AG04449 (cell line): ENCODE measurements around the gene OR51F2.
"Not testable (repeated sequence)": the region's sequence is repeated elsewhere in the genome, so short reads cannot be mapped to it uniquely, and the experiment has no call there.

Experiments used
- CTCF ChIA-PET: fragments of 350-600 bp; formaldehyde crosslinking; extraction: SDS; loops from one replicate; lab custom pipeline; 2021; ENCODE audit warnings: antibody characterized with exemption; lab: Yijun Ruan, JAX
- POLR2A ChIA-PET: fragments of 400-600, 350-600 bp; formaldehyde crosslinking; extraction: SDS; loops from one replicate; lab custom pipeline; 2020; ENCODE audit warnings: antibody characterized with exemption, inconsistent platforms; lab: Yijun Ruan, JAX
- DNase-seq: peaks from one replicate; pipeline ENCODE4 v3.0.0-alpha.2; 2010; ENCODE audit warnings: low read depth, low spot score
- H3K4me3 ChIP-seq: 2 replicates; pipeline ENCODE4 v1.5.1; 2011; ENCODE audit warnings: low read depth, mild to moderate bottlenecking, control low read depth, low read length
- CTCF ChIP-seq: IDR thresholded peaks from one replicate; pipeline ENCODE4 v1.5.1; 2011; ENCODE audit warnings: mild to moderate bottlenecking, moderate library complexity, low read length, control low read depth, inconsistent platforms; ENCODE audit not compliant: insufficient read depth; ENCODE audit errors: missing control alignments

The OR51F2 gene

DNA sequence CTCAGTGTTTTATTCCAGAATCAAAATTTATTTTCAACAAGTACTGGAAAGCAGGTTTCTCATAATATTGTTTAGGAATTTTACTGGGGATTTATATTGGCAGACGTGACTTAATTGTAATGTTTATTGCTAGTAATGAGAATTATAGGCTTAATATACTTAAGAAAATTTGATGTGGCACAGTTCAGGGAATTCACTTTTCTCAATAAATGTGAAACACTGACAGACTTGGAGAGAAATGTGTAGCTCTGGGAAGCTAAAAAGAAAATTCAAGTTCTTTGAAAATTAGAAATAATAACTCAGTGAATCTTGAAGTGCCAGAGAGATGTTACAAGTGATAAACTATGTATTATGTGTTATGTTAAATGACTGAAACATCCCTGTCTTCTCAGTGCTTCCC lies at the start of gene OR51F2:
Gene OR51F2, plus strand, starts transcription at position 301 of the 400 bp plus-strand sequence. CDS start 101 bp downstream, outside the sequence.
- POLR2A ChIA-PET, result no interaction called here
- no peak for TF ChIP-seq CTCF
- no peak for DNase-seq
- CTCF ChIA-PET, result interaction anchor here (2.1 kb wide), 1 partner anchor 184 kb away, joined by 9 read pairs; the partner anchor contains the start of gene OR51D1
- no peak within 1 kb of the TSS for H3K4me3 ChIP-seq

GRCh38 chr11:4782454-4782853 lies 38.7 kb upstream of the OR51F2 start:
- no peak for DNase-seq
- TF ChIP-seq CTCF, result no peak
- ChIA-PET CTCF (no interaction called here), POLR2A (no interaction called here)
- no peak overlapping the region for H3K4me3 ChIP-seq

GRCh38 chr11:4797206-4797605 lies 23.9 kb upstream of the OR51F2 start:
- no peak for DNase-seq
- ChIA-PET CTCF (no interaction called here), POLR2A (no interaction called here)
- TF ChIP-seq CTCF, result no peak
- H3K4me3 ChIP-seq, result no peak overlapping the region

GRCh38 chr11:4798427-4799183 lies 22.5 kb upstream of the OR51F2 start:
- ChIA-PET POLR2A (no interaction called here), CTCF (no interaction called here)
- DNase-seq, result no peak
- H3K4me3 ChIP-seq, result no peak overlapping the region
- no peak for TF ChIP-seq CTCF

GRCh38 chr11:4801316-4801715 lies 19.8 kb upstream of the OR51F2 start:
- CTCF ChIA-PET, POLR2A ChIA-PET, H3K4me3 ChIP-seq, DNase-seq: not testable (repeated sequence)

DNA sequence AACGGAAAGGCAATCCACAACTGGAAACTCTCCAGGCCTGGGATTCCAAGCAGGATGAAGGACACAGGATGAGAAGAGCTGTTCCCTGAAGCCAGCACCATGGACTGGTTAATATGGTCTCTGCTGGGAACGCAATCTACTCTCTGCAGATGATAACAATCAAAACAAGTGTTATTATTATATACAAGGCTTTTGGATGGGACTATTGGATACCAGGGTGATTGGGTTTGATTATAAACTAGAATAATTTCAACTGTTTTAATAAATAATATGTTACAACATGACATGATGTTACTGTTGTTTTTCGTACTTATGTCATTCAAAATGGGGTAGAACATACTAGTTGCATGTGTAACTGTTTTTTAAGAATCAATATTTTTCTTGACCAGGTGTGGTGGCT lies 16.8 kb upstream of the OR51F2 start, which contains the start of gene OR52R1:
Gene OR52R1, minus strand, starts transcription at position 101 of the 400 bp plus-strand sequence. Its CDS starts 0 bp downstream, at position 101.
- no peak for TF ChIP-seq CTCF
- DNase-seq, result no peak
- H3K4me3 ChIP-seq, result no peak within 1 kb of the TSS
- ChIA-PET POLR2A (no interaction called here), CTCF (no interaction called here)
